Large intestine (tissue), 1 donor: ENCODE results near the gene PDRG1. TPM values are rescaled to one million over a fixed set of nuclear protein-coding genes. Genes with fewer than 3 reads are reported as not detected.

Source experiments
- polyA plus RNA-seq: library from polyadenylated mRNA; unstranded; fragments of 120-200 nt; gene quantifications from one replicate; pipeline ENCODE4 v1.2.1, GENCODE V29; 2013

The PDRG1 gene
- polyA plus RNA-seq, 1 donor, result 15.5 TPM

Other genes starting within 250 kb of the PDRG1 start
- gene BCL2L1, start 229.2 kb downstream of the PDRG1 start, polyA plus RNA-seq, result 58.5 TPM
- 21.8 TPM for gene TPX2, start 212.8 kb downstream of the PDRG1 start, polyA plus RNA-seq
- gene MYLK2, start 132.7 kb downstream of the PDRG1 start, polyA plus RNA-seq, result 0.21 TPM
- gene FOXS1, start 106.4 kb downstream of the PDRG1 start, polyA plus RNA-seq, result 0.96 TPM
- gene DUSP15, start 81.5 kb downstream of the PDRG1 start, polyA plus RNA-seq, result 11.2 TPM
- gene TTLL9, start 81.4 kb downstream of the PDRG1 start, polyA plus RNA-seq, result 1.0 TPM
- 0.81 TPM for gene XKR7, start 16.1 kb upstream of the PDRG1 start, polyA plus RNA-seq
- gene CCM2L, start 58.4 kb upstream of the PDRG1 start, polyA plus RNA-seq, result 2.9 TPM
- 10.8 TPM for gene HCK, start 100.2 kb upstream of the PDRG1 start, polyA plus RNA-seq
- 72.7 TPM for gene TM9SF4, start 157.7 kb upstream of the PDRG1 start, polyA plus RNA-seq